ENCODE data around the gene GRIFIN.
"Not testable (repeated sequence)": the region's sequence is repeated elsewhere in the genome, so short reads cannot be mapped to it uniquely, and the experiment has no call there.

Gene GRIFIN

GRCh38 chr7:2459674-2460073, 16.5 kb downstream of the GRIFIN start:
- DNase-seq (ENCODE audit: low read depth, low spot score) = no peak

DNA sequence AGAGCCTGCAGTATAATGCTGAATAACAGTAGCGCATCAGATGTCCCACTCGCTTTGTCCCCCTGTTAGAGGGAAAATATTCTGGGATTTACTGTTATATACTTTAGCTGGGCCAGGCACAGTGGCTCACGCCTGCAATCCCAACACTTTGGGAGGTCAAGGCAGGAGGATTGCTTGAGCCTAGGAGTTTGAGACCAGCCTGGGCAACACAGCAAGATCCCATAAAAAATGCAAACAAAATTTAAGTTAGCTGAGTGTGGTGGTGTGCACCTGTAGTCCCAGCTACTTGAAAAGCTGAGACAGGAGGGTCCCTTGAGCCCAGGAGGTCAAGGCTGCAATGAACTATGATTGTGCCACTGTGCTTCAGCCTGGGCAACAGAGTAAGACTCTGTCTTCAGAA, 22.3 kb downstream of the GRIFIN start:
- DNase-seq (ENCODE audit: low read depth, low spot score) = not testable (repeated sequence)

- DNase-seq (ENCODE audit: low read depth, low spot score) = no peak
Observed at GRCh38 chr7:2452643-2453270, 23.4 kb downstream of the GRIFIN start.

DNA sequence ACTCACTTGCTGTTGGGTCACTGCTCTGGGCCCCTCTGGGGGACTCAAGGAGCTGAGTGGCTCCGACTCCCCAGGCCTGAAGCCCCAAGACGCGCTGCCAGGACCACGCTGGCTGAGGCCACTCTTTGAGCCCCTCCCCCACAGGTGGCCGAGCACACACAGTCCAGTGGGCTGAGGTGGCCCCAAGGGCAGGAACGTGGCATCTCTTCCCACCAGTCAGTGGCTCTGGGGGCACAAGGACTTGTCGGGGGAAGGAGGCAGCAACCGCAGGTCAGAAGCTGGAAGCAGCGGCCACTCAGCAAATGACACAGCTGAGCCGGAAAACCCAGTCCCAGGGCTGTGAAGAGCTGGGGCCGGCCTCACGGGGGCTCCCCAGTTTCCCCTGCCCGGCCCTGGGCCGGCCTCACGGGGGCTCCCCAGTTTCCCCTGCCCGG, 24.1 kb downstream of the GRIFIN start:
- no peak for DNase-seq (ENCODE audit: low read depth, low spot score)

DNA sequence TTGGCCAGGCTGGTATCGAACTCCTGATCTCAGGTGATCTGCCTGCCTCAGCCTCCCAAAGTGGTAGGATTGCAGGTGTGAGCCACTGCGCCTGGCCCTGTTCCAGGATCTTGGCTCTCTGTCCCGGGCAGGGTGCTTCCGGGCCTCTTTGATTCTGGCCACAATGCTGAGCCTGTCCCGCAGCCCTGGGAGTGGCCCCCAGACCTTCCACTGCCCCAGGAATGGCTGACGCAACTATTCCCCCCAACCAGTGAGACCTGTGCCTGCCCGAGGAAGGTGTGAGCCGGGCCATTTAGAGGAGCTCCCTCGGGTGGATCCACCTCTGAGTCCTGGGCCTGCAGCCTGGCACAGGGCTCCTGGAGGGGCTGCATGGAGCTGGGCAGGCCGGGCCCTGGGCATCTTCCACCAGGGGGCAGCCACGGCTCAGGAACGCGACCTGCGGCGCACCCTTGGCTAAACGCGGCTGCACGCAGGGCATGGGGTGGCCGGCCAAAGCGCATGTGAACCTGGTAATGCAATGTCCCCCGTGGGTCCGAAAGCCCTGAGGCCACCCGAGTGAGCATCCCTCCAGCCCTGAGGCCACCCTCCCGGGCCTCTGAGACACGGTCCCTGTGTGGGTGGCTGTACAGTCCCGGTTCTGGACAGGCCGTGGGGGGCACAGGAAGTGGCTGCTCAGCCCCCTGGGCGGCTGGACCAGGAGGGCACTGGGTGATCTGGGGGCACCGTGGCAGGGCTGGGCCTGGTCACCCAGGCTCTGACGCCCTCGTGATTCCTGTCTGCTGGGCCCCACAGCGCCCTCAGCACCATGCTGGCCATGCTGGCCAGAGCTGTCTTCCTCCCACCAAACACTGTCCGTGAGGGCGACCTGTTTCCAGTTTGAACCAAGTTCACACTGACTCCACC, 24.8 kb downstream of the GRIFIN start:
- no peak for DNase-seq (ENCODE audit: low read depth, low spot score)

GRCh38 chr7:2450198-2451107, 25.7 kb downstream of the GRIFIN start:
- no peak for DNase-seq (ENCODE audit: low read depth, low spot score)

GRCh38 chr7:2446676-2447075, 29.5 kb downstream of the GRIFIN start:
- DNase-seq (ENCODE audit: low read depth, low spot score) = no peak

DNA sequence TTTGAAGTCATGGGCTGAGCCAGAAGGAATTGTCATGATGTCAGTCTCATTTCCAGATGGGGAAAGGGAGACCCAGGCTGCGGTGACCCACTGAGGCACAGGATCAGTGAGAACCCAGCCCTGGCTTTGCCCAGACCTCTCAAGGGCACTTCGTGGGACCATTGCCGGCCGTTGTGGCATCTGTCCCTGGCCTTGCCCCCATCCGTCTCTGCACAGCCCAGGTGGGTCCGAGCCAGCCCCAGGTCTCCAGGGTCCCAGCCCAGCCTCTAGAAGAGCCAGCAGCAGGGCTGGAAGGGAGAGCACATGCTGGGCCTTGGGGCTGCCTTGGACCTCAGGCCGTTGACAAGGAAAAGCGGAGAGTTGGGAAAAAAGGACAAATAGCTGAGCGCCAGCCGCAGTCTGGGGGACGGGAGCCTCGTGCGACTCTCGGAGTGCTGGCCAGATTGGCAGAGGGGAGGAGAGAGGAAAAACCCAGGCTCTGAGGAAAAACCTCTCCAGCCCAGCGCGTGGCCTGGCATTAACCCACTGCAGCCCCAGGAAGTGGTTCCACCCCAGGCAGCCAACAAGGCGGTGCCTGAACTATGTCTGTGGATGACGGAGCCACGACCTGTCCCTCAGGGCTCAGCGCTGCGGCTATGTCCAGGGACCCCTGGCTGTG, 30.2 kb downstream of the GRIFIN start:
- no peak for DNase-seq (ENCODE audit: low read depth, low spot score)

GRCh38 chr7:2445047-2445446, 31.2 kb downstream of the GRIFIN start:
- DNase-seq (ENCODE audit: low read depth, low spot score) = no peak

DNA sequence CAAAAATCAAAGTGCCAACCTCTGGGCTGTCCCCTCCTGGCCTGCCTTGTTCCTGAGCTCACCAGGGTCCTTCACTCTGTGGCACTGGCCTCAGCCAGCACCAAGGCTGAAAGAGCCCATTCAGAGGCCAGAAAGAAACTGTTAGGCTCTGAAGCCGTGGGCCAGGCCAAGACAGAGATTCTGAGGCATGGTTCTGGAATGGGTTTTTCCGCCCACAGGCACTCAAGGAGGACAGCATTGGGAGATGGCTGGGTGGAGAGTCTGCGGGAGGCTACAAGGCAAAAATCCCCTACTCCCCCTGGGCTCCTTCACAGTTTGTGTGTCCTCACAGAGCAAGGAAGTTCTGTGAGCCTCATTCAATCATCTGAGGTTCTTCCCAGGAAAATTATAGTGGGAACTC, 31.7 kb downstream of the GRIFIN start:
- no peak for DNase-seq (ENCODE audit: low read depth, low spot score)

- DNase-seq (ENCODE audit: low read depth, low spot score) = no peak
Observed at GRCh38 chr7:2443491-2443890, 32.7 kb downstream of the GRIFIN start.

DNA sequence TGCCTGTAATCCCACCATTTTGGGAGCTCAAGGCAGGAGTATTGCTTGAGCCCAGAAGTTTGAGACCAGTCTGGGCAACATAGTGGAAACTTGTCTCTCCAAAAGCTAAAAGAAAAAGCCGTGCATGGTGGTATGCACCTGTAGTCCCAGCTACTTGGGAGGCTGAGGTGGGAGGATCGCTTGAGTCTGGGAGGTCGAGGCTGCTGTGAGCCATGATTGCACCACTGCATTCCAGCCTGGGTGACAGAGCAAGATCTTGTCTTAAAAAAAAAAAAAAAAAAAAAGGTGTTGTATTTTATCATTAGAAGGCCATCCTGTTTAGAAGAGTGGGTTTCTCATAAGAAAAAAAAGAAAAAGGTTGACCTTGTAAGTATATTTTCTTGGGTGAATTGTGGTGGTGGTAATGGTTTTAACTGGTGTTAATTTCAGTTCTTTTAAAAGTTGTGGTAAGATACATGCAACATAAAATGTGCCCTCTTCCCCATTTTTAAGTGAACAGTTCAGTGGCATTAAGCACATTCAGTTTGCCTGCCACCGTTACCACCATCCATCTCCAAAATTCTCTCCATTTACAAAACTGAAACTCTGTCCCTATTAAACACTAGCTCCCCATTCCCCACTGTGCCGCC, 34.7 kb downstream of the GRIFIN start:
- DNase-seq (ENCODE audit: low read depth, low spot score) = no peak

GRCh38 chr7:2440608-2441245, 35.5 kb downstream of the GRIFIN start:
- no peak for DNase-seq (ENCODE audit: low read depth, low spot score)

DNA sequence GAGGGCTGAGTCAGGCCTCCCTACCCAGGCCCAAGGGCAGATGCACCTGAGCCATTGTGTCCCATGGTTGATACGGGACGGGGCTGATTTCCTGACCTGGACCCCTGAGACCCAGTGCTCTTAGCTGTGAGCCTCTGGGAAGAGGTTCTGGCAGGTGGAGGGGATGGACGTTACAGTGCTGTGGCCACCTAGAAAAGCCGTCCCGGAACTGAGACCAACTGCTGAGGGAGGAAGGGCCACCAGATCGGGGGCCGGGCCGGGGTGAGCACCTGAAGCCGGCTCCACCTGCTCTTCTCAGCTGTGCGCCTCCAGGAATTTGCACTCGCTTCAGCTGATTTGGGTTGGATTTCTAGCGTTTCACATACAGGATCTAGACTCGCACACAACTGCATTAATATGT, 37.4 kb downstream of the GRIFIN start:
- no peak for DNase-seq (ENCODE audit: low read depth, low spot score)

GRCh38 chr7:2438186-2438585, 38.0 kb downstream of the GRIFIN start:
- no peak for DNase-seq (ENCODE audit: low read depth, low spot score)

- no peak for DNase-seq (ENCODE audit: low read depth, low spot score)
Observed at GRCh38 chr7:2437537-2438148, 38.6 kb downstream of the GRIFIN start.

GRCh38 chr7:2437136-2437535, 39.1 kb downstream of the GRIFIN start:
- no peak for DNase-seq (ENCODE audit: low read depth, low spot score)

DNA sequence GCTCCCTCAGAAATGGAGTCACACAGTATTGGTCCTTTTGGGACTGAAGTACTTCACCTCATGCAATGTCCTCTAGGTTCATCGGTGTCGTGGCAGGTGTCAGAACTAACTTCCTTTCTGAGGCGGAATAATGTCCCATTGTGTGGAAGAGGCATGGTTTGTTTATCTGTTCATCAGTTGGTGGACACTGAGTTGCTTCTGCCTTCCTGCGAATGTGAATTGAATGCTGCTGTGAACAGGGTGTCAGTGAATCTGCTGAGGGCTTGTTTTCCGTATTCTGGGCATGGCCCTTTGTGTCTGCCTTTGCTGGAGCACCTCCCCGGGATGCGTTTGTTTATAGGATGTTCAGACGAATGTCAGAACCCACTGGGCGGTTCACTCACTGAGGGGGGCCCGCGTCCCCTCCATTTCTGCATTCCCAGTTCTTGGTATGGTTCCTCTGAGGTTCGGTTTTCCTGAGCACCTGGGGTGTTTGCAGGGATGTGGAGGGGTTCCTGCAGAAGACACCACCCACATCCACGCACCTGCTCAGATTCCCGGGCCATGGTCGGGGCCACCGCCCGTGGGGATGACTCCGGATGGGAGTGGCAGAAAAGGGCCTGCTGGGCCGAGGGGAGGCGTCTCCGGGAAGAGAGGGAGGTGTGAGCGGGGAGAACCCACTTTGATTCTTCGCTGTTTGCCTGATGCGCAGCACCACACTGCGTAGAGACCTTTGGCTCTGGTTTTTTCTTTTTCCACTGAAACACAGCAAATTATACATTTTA, 39.7 kb downstream of the GRIFIN start:
- DNase-seq (ENCODE audit: low read depth, low spot score) = no peak

GRCh38 chr7:2435146-2435545, 41.1 kb downstream of the GRIFIN start:
- no peak for DNase-seq (ENCODE audit: low read depth, low spot score)
